Tibial nerve (tissue), 3 donors: Measurements from ENCODE around the gene POLR1E.

Source experiments
- CTCF ChIP-seq, 5 experiments: fragments of 200-600 bp in 3 of 5; fragments of 450-650 bp in 2 of 5; sonication (generic) in 3 of 5; IDR thresholded peaks; one replicate each; pipeline ENCODE4 v1.5.1; 2016 to 2019; ENCODE audit warnings: antibody characterized with exemption in 5 of 5, mild to moderate bottlenecking in 3 of 5, moderate library complexity in 2 of 5
- POLR2A ChIP-seq, 2 donors: fragments of 450-650 bp; IDR thresholded peaks; one replicate each; pipeline ENCODE4 v1.6.1; 2017; ENCODE audit warnings: antibody characterized with exemption in 2 of 2, mild to moderate bottlenecking in 2 of 2, moderate library complexity in 2 of 2

GRCh38 chr9:37451628-37452027, 34.1 kb upstream of the POLR1E start:
- TF ChIP-seq POLR2A (IDR thresholded peaks at IDR 0.05) (no peak), CTCF (IDR thresholded peaks at IDR 0.05) (no peak)
